Measurements from ENCODE around the gene SLC13A4.

SLC13A4 gene

GRCh38 chr7:135757719-135758411 is 29.9 kb upstream of the SLC13A4 start:
- Histone ChIP-seq H3K27ac (replicated peaks) (no peak overlapping the region), H3K4me3 (replicated peaks; ENCODE audit: insufficient read depth, low read length) (no peak overlapping the region), H3K27me3 (ENCODE audit: insufficient read depth, poor library complexity, severe bottlenecking) (no peaks in the 10 kb centered on the region)
- TF ChIP-seq SPI1 (IDR thresholded peaks at IDR 0.05; ENCODE audit: borderline replicate concordance, low read depth) (no peak), REST (IDR thresholded peaks at IDR 0.05; ENCODE audit: insufficient replicate concordance, low read depth) (no peak), GABPA (IDR thresholded peaks at IDR 0.05; ENCODE audit: low read depth) (no peak), POLR2AphosphoS5 (IDR thresholded peaks at IDR 0.05; ENCODE audit: low read depth) (no peak), CTCF (IDR thresholded peaks at IDR 0.05; ENCODE audit: insufficient read depth, low read length) (no peak)
- no peak for DNase-seq (ENCODE audit: low read depth in 1 of 2, low spot score in 1 of 2)

- Histone ChIP-seq H3K27ac (replicated peaks) (no peak overlapping the region), H3K4me3 (replicated peaks; ENCODE audit: insufficient read depth, low read length) (no peak overlapping the region), H3K27me3 (ENCODE audit: insufficient read depth, poor library complexity, severe bottlenecking) (no peaks in the 10 kb centered on the region)
- TF ChIP-seq GABPA (IDR thresholded peaks at IDR 0.05; ENCODE audit: low read depth) (no peak), SPI1 (IDR thresholded peaks at IDR 0.05; ENCODE audit: borderline replicate concordance, low read depth) (peak; percentile 87)
- peak in 1 of 2 experiments; percentile 47 for DNase-seq (ENCODE audit: low read depth in 1 of 2, low spot score in 1 of 2)
These were observed 28.2 kb upstream of the SLC13A4 start for GRCh38 chr7:135756191-135756590.

- TF ChIP-seq POLR2AphosphoS5 (IDR thresholded peaks at IDR 0.05; ENCODE audit: low read depth), result no peak
- no peak for TF ChIP-seq GABPA (IDR thresholded peaks at IDR 0.05; ENCODE audit: low read depth)
- TF ChIP-seq REST (IDR thresholded peaks at IDR 0.05; ENCODE audit: insufficient replicate concordance, low read depth), result no peak
- TF ChIP-seq SPI1 (IDR thresholded peaks at IDR 0.05; ENCODE audit: borderline replicate concordance, low read depth), result no peak
- no peak overlapping the region for H3K4me3 ChIP-seq (replicated peaks; ENCODE audit: insufficient read depth, low read length)
- H3K27me3 ChIP-seq (ENCODE audit: insufficient read depth, poor library complexity, severe bottlenecking), result no peaks in the 10 kb centered on the region
- H3K27ac ChIP-seq (replicated peaks), result no peak overlapping the region
- DNase-seq (ENCODE audit: low read depth in 1 of 2, low spot score in 1 of 2), result no peak
These were observed 27.4 kb upstream of the SLC13A4 start for GRCh38 chr7:135755351-135755753.

GRCh38 chr7:135753616-135754413 is 25.8 kb upstream of the SLC13A4 start:
- DNase-seq (ENCODE audit: low read depth in 1 of 2, low spot score in 1 of 2), result no peak
- TF ChIP-seq GABPA (IDR thresholded peaks at IDR 0.05; ENCODE audit: low read depth), result no peak
- no peak for TF ChIP-seq SPI1 (IDR thresholded peaks at IDR 0.05; ENCODE audit: borderline replicate concordance, low read depth)
- TF ChIP-seq POLR2AphosphoS5 (IDR thresholded peaks at IDR 0.05; ENCODE audit: low read depth), result no peak
- no peak for TF ChIP-seq CTCF (IDR thresholded peaks at IDR 0.05; ENCODE audit: insufficient read depth, low read length)
- TF ChIP-seq REST (IDR thresholded peaks at IDR 0.05; ENCODE audit: insufficient replicate concordance, low read depth), result no peak
- H3K27me3 ChIP-seq (ENCODE audit: insufficient read depth, poor library complexity, severe bottlenecking), result no peaks in the 10 kb centered on the region

More at GRCh38 chr7:135753616-135754413, 25.8 kb upstream of the SLC13A4 start:
- no peak overlapping the region for H3K27ac ChIP-seq (replicated peaks)
- H3K4me3 ChIP-seq (replicated peaks; ENCODE audit: insufficient read depth, low read length), result no peak overlapping the region

Data from HL-60 (cell line).